ENCODE measurements around the gene PXN.

PXN gene

DNA sequence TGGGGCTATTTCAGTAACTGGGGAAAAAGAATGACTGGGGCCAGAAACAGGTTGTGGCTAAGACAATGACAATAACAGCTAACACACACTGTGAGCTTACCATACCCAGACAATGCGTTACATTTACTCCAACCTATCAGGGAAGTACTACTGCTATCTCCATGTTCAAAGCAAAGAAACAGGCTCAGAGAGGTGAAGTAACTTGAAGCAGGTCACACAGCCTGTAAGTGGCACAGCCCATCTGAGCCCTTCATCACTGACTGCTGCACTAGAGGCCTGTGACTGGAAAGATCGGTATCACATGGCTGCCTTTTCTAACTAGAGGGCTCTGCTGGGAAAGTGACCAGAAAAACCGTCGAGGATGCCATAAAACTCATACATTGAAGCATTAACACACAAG is 78.9 kb downstream of the PXN start:
- H3K27ac ChIP-seq = no peak overlapping the region
- TF ChIP-seq, protein P1, sequence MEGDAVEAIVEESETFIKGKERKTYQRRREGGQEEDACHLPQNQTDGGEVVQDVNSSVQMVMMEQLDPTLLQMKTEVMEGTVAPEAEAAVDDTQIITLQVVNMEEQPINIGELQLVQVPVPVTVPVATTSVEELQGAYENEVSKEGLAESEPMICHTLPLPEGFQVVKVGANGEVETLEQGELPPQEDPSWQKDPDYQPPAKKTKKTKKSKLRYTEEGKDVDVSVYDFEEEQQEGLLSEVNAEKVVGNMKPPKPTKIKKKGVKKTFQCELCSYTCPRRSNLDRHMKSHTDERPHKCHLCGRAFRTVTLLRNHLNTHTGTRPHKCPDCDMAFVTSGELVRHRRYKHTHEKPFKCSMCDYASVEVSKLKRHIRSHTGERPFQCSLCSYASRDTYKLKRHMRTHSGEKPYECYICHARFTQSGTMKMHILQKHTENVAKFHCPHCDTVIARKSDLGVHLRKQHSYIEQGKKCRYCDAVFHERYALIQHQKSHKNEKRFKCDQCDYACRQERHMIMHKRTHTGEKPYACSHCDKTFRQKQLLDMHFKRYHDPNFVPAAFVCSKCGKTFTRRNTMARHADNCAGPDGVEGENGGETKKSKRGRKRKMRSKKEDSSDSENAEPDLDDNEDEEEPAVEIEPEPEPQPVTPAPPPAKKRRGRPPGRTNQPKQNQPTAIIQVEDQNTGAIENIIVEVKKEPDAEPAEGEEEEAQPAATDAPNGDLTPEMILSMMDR (IDR thresholded peaks at IDR 0.05) = no peak
- no peak overlapping the region for H3K4me3 ChIP-seq
- no peak for DNase-seq (ENCODE audit: low spot score)

DNA sequence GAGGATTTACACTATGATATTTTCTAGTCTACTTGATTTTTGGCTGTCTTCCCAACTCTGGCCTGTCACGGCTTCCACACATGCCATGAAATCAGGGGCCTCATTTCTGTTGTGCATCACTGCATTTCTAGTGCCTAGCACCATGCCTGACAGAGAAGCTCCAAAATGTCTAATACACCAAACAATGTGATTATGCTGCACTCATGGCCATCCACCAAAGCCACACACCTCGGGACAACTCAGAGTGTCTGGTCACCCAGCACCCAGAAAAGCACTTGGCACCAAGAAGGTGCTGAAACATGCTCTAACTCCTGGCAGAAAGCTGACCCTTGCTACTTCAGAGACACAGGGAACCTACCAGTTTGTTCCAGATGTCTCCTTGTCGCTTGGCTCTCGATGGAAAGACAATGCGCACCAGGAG is 82.3 kb downstream of the PXN start:
- TF ChIP-seq, protein P1 (IDR thresholded peaks at IDR 0.05) = no peak
- no peak for DNase-seq (ENCODE audit: low spot score)
- H3K27ac ChIP-seq = no peak overlapping the region
- H3K4me3 ChIP-seq = no peak overlapping the region

DNA sequence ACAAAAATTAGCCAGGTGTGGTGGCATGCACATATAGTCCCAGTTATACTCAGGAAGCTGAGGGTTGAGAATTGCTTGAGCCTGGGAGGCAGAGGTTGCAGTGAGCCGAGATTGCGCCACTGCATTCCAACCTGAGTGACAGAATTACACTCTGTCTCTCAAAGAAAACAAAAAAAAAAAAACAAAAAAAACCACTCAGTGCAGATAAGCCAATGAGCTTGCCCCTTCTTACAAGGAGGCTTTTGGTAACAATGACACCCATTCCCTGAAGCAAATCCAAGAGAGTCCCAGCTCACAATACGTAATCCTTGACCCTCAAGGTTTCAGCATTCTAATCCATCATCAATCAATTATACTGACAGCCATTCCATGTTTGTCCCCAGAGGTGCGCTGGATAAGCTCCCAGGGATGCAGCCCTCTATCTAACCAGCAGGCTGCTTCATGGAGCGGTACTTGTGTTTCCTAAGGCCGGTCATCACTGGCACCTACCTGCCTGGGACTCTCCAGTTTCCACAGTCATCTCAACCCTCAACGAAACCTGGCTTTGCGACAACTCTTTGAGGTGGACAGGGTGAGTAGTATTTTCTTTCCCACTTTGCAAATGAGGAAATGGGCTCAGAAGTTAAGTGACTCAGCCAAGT is 83.4 kb downstream of the PXN start:
- DNase-seq (ENCODE audit: low spot score) = no peak
- no peak overlapping the region for H3K4me3 ChIP-seq
- TF ChIP-seq, protein P1 (IDR thresholded peaks at IDR 0.05) = no peak
- H3K27ac ChIP-seq = no peak overlapping the region

DNA sequence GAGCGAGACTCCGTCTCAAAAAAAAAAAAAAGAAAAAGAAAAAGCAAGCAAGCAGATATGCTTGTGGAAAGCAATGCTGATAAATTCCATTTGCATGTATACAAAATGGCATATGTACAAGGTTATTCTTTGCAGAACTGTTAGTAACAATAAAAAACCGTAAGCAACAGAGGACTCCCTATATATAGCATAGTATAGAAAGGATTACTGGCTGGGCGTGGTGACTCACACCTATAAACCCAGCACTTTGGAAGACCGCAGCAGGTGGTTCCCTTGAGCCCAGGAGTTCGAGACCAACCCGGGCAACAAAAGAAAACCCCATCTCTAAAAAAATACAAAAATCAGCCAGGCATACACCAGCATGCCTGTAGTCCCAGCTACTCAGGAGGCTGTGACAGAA is 84.6 kb downstream of the PXN start:
- no peak overlapping the region for H3K4me3 ChIP-seq
- DNase-seq (ENCODE audit: low spot score) = no peak
- no peak overlapping the region for H3K27ac ChIP-seq
- TF ChIP-seq, protein P1 (IDR thresholded peaks at IDR 0.05) = no peak

DNA sequence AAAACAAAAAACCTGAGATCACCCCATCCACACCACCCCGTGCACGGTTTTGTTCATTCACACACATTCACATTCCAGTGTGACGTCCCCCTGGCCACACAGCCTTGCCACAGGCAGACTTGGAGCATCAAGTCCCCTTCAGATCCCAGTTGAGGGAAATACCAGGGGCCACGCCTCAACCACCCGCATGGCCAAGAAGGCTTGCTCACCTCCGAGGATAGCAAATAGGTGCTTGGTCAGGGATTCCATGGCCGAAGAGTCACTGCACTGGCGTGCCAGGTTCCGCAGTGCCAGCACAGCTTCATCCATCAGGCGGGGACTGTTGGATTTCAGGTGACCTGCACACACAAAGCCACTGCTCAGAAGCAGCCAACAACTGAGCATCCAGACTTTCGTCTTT is 90.0 kb downstream of the PXN start:
- DNase-seq (ENCODE audit: low spot score) = no peak
- Histone ChIP-seq H3K27ac (no peak overlapping the region), H3K4me3 (no peak overlapping the region)
- TF ChIP-seq, protein P1 (IDR thresholded peaks at IDR 0.05) = no peak

DNA sequence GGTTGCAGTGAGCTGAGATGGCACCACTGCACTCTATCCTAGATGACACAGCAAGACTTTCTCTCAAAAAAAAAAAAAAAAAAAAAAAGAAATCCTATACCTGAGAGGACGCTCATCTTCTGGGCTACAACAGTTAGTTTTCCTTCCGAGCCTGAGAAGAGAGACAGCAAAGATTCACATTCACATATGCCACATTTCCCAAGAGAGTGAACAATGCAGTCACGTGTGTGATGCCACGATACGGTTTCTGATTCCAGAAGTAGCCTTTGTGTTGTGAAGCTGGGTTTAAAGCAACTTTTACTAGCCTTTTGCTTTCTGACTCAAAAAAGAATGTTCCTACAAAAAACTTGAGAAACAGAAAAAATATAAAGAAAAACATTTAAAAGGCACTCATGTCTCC is 90.5 kb downstream of the PXN start:
- TF ChIP-seq, protein P1 (IDR thresholded peaks at IDR 0.05) = no peak

DNA sequence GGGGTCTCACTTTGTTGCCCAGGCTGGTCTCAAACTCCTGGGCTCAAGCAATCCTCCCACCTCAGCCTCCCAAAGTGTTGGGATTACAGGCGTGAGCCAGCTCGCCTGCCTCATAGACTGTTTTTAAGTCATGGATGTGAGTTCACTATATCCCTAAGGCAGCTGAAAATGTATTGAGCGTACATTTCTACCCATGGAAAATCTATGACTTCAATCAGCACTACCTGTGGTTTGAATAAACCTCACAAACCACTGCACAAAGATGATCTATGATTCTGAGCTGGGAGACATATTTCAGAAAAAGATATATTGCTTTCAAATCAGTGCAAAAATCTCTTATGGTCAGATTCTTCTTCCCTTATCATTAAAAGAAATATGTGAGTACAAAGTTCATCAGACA is 93.5 kb downstream of the PXN start:
- TF ChIP-seq, protein P1 (IDR thresholded peaks at IDR 0.05) = no peak
- H3K27ac ChIP-seq = no peak overlapping the region
- no peak for DNase-seq (ENCODE audit: low spot score)
- H3K4me3 ChIP-seq = no peak overlapping the region

More for the DNA sequence above, 90.5 kb downstream of the PXN start:
- Histone ChIP-seq H3K4me3 (no peak overlapping the region), H3K27ac (no peak overlapping the region)
- DNase-seq (ENCODE audit: low spot score) = no peak

All from coronary artery (tissue), 2 donors.